Astrocyte (in vitro differentiated cells and primary cell): Measurements from ENCODE around the gene TBC1D14. TPM values are rescaled to one million over a fixed set of nuclear protein-coding genes. Genes with fewer than 3 reads are reported as not detected.

Experiments used
- DNase-seq: peaks from one replicate; pipeline ENCODE4 v3.0.0-alpha.2; 2010; ENCODE audit warnings: low read depth
- FAIRE-seq: peaks from 2 replicates; lab custom pipeline; 2011; peaks lifted over from hg19 to GRCh38; lab: Jason Lieb, UNC
- H2AFZ ChIP-seq: 2 replicates; pipeline ENCODE4 v1.6.0; 2012; ENCODE audit warnings: low read depth, low read length, inconsistent platforms
- H3K27ac ChIP-seq: 2 replicates; pipeline ENCODE4 v1.5.1; 2011; ENCODE audit warnings: low read depth, low read length, inconsistent platforms
- H3K27me3 ChIP-seq: 2 replicates; pipeline ENCODE4 v1.6.0; 2011; ENCODE audit warnings: low read length, inconsistent platforms; ENCODE audit not compliant: insufficient read depth
- H3K36me3 ChIP-seq: 2 replicates; pipeline ENCODE4 v1.5.1; 2011; ENCODE audit warnings: low read length, inconsistent platforms; ENCODE audit not compliant: insufficient read depth
- H3K4me1 ChIP-seq: 2 replicates; pipeline ENCODE4 v1.5.1; 2011; ENCODE audit warnings: low read length, inconsistent platforms; ENCODE audit not compliant: insufficient read depth
- H3K4me2 ChIP-seq: 2 replicates; pipeline ENCODE4 v1.6.0; 2012; ENCODE audit warnings: low read length, inconsistent platforms
- H3K4me3 ChIP-seq: 2 replicates; pipeline ENCODE4 v1.5.1; 2011; ENCODE audit warnings: low read depth, mild to moderate bottlenecking, low read length, inconsistent platforms; ENCODE audit not compliant: insufficient read depth
- H3K79me2 ChIP-seq: 2 replicates; pipeline ENCODE4 v1.6.0; 2012; ENCODE audit warnings: mild to moderate bottlenecking, low read length, inconsistent platforms; ENCODE audit not compliant: insufficient read depth
- H3K9ac ChIP-seq: 2 replicates; pipeline ENCODE4 v1.6.0; 2012; ENCODE audit warnings: mild to moderate bottlenecking, low read length, inconsistent platforms
- H3K9me3 ChIP-seq: 2 replicates; pipeline ENCODE4 v1.5.1; 2012; ENCODE audit warnings: low read depth, mild to moderate bottlenecking, low read length, inconsistent platforms; ENCODE audit not compliant: insufficient read depth
- H4K20me1 ChIP-seq: 2 replicates; pipeline ENCODE4 v1.6.0; 2012; ENCODE audit warnings: low read length, inconsistent platforms; ENCODE audit not compliant: insufficient read depth
- H3K27ac Mint-ChIP-seq: one replicate; pipeline ENCODE4 v1.8.0; 2021; ENCODE audit warnings: mild to moderate bottlenecking, mixed read lengths; ENCODE audit not compliant: unreplicated experiment
- H3K27me3 Mint-ChIP-seq: one replicate; pipeline ENCODE4 v1.8.0; 2021; ENCODE audit warnings: low read depth, mixed read lengths; ENCODE audit not compliant: unreplicated experiment
- H3K36me3 Mint-ChIP-seq: one replicate; pipeline ENCODE4 v1.8.0; 2021; ENCODE audit warnings: low read depth, mixed read lengths; ENCODE audit not compliant: unreplicated experiment
- H3K4me1 Mint-ChIP-seq: one replicate; pipeline ENCODE4 v1.8.0; 2021; ENCODE audit warnings: low read depth, mixed read lengths; ENCODE audit not compliant: unreplicated experiment
- H3K4me3 Mint-ChIP-seq: one replicate; pipeline ENCODE4 v1.8.0; 2021; ENCODE audit warnings: mild to moderate bottlenecking, moderate library complexity, mixed read lengths; ENCODE audit not compliant: unreplicated experiment
- H3K9me3 Mint-ChIP-seq: one replicate; pipeline ENCODE4 v1.8.0; 2021; ENCODE audit warnings: mild to moderate bottlenecking, mixed read lengths; ENCODE audit not compliant: unreplicated experiment
- CTCF ChIP-seq: IDR thresholded peaks from 2 replicates; pipeline ENCODE4 v1.5.1; 2011; ENCODE audit warnings: low read depth, mild to moderate bottlenecking, inconsistent platforms, low read length, moderate library complexity; ENCODE audit not compliant: insufficient read depth
- EZH2 ChIP-seq: IDR thresholded peaks from 2 replicates; pipeline ENCODE4 v1.6.1; 2012; ENCODE audit warnings: mild to moderate bottlenecking, low read length, inconsistent platforms; ENCODE audit not compliant: insufficient read depth
- total RNA-seq: library from RNA; stranded (reverse); gene quantifications from 2 replicates; pipeline ENCODE4 v1.2.1, GENCODE V29; 2021

Gene TBC1D14
- total RNA-seq, 1 donor from 2014 or later = 30.4 TPM

- H3K4me1 Mint-ChIP-seq = peaks cover 15% of the 10 kb centered on the region
- TF ChIP-seq CTCF (no peak), EZH2 (no peak)
- Histone ChIP-seq H3K4me1 (peaks cover 13% of the 10 kb centered on the region), H3K36me3 (no peaks in the 10 kb centered on the region), H3K9me3 (no peaks in the 10 kb centered on the region), H3K27me3 (no peaks in the 10 kb centered on the region), H3K27ac (no peak overlapping the region), H2AFZ (no peak overlapping the region), H3K4me2 (no peak overlapping the region), H3K79me2 (no peaks in the 10 kb centered on the region), H3K9ac (no peak overlapping the region), H3K4me3 (no peak overlapping the region), H4K20me1 (no peaks in the 10 kb centered on the region)
- no peaks in the 10 kb centered on the region for H3K36me3 Mint-ChIP-seq
- no peak overlapping the region for H3K4me3 Mint-ChIP-seq
- H3K27me3 Mint-ChIP-seq = no peaks in the 10 kb centered on the region
- DNase-seq (no peak), FAIRE-seq (no peak)
- no peak overlapping the region for H3K27ac Mint-ChIP-seq
- H3K9me3 Mint-ChIP-seq = no peaks in the 10 kb centered on the region
These were observed 14.8 kb upstream of the TBC1D14 start for GRCh38 chr4:6894528-6895498.

- H3K27ac ChIP-seq = no peak overlapping the region
- no peaks in the 10 kb centered on the region for H3K9me3 Mint-ChIP-seq
- no peaks in the 10 kb centered on the region for H3K79me2 ChIP-seq
- H3K27me3 ChIP-seq = no peaks in the 10 kb centered on the region
- no peak overlapping the region for H3K4me3 ChIP-seq
- peaks cover 4% of the 10 kb centered on the region for H3K27me3 Mint-ChIP-seq
- H3K36me3 Mint-ChIP-seq = no peaks in the 10 kb centered on the region
- peaks cover 13% of the 10 kb centered on the region for H3K4me1 ChIP-seq
- no peak for TF ChIP-seq CTCF
- TF ChIP-seq EZH2 = no peak
- FAIRE-seq (no peak), DNase-seq (no peak)
- no peak overlapping the region for H3K9ac ChIP-seq
- H3K9me3 ChIP-seq = no peaks in the 10 kb centered on the region
- peaks cover 15% of the 10 kb centered on the region for H3K4me1 Mint-ChIP-seq
- H4K20me1 ChIP-seq = no peaks in the 10 kb centered on the region
- H3K27ac Mint-ChIP-seq = peak overlapping the region; percentile 41
- no peak overlapping the region for H3K4me3 Mint-ChIP-seq
- no peak overlapping the region for H2AFZ ChIP-seq
- H3K4me2 ChIP-seq = no peak overlapping the region
- no peaks in the 10 kb centered on the region for H3K36me3 ChIP-seq
These were observed 13.6 kb upstream of the TBC1D14 start for GRCh38 chr4:6896035-6896434.

- H3K4me2 ChIP-seq = no peak overlapping the region
- TF ChIP-seq EZH2 = no peak
- TF ChIP-seq CTCF = no peak
- H3K36me3 ChIP-seq = no peaks in the 10 kb centered on the region
- H2AFZ ChIP-seq = no peak overlapping the region
- no peaks in the 10 kb centered on the region for H4K20me1 ChIP-seq
- H3K9ac ChIP-seq = no peak overlapping the region
- H3K4me1 ChIP-seq = no peaks in the 10 kb centered on the region
- no peaks in the 10 kb centered on the region for H3K9me3 ChIP-seq
- Mint-ChIP-seq H3K27me3 (peaks cover 4% of the 10 kb centered on the region), H3K4me3 (no peak overlapping the region), H3K4me1 (peaks cover 5% of the 10 kb centered on the region), H3K36me3 (no peaks in the 10 kb centered on the region), H3K27ac (peak overlapping the region; percentile 66), H3K9me3 (no peaks in the 10 kb centered on the region)
- FAIRE-seq = no peak
- no peak for DNase-seq
- no peaks in the 10 kb centered on the region for H3K27me3 ChIP-seq
- no peak overlapping the region for H3K27ac ChIP-seq
- no peak overlapping the region for H3K4me3 ChIP-seq
- H3K79me2 ChIP-seq = no peaks in the 10 kb centered on the region
These were observed 10.9 kb upstream of the TBC1D14 start for GRCh38 chr4:6898763-6899162.
